K562 (cell line): ENCODE data around the gene KNDC1. TPM values are rescaled to one million over a fixed set of nuclear protein-coding genes. Genes with fewer than 3 reads are reported as not detected.

ENCODE experiments used
- ATAC-seq: fragments of 200-7000 bp; cut with Tn5 transposase; 3 replicates; pipeline ENCODE4 v1.9.1; 2020; ENCODE audit warnings: moderate library complexity
- BruUV-seq: library from RNA; stranded (reverse); fragments of 400-500 nt; replicated peaks from 2 replicates; lab custom pipeline; 2021; lab: Mats Ljungman, UMichigan
- CTCF ChIA-PET: fragments of 300-600 bp; formaldehyde crosslinking; extraction: SDS; loops from one replicate; lab custom pipeline; 2021; ENCODE audit warnings: low intra/inter-chr PET ratio; lab: Yijun Ruan, JAX
- POLR2A ChIA-PET: fragments of 300-600, 350-650 bp; sonication (Branson Sonifier 250); formaldehyde crosslinking; extraction: SDS; loops from one replicate; lab custom pipeline; 2021; ENCODE audit warnings: antibody characterized with exemption, inconsistent platforms; lab: Yijun Ruan, JAX
- DNase-seq, 4 experiments: peaks; one replicate each; pipeline versions ENCODE4 v3.0.0 to v3.0.0-alpha.2; 2011 to 2018; ENCODE audit warnings: low spot score in 3 of 4, mixed read lengths in 3 of 4; ENCODE audit errors: extremely low read depth in 1 of 4
- FAIRE-seq: peaks from 2 replicates; lab custom pipeline; 2011; peaks lifted over from hg19 to GRCh38; lab: Jason Lieb, UNC
- H2AFZ ChIP-seq: 2 replicates; pipeline ENCODE4 v1.6.0; 2011; ENCODE audit warnings: low read depth, low read length, control low read depth, inconsistent platforms
- H3K27ac ChIP-seq: fragments of 200-600 bp; 3 replicates; pipeline ENCODE4 v1.8.0; 2011; ENCODE audit warnings: low read depth, mild to moderate bottlenecking, control low read depth, inconsistent platforms, low read length, moderate library complexity, mixed read lengths; ENCODE audit errors: extremely low read depth
- H3K27me3 ChIP-seq, 2 experiments: fragments of 300-600 bp in 1 of 2; 2 replicates in 1 of 2; 3 replicates in 1 of 2; pipeline versions ENCODE4 v1.6.0 to v1.8.0; 2011; ENCODE audit warnings: inconsistent platforms in 2 of 2, low read length in 2 of 2, mild to moderate bottlenecking in 1 of 2, mixed read lengths in 1 of 2, moderate library complexity in 1 of 2; ENCODE audit not compliant: control insufficient read depth in 2 of 2, insufficient read depth in 2 of 2
- H3K36me3 ChIP-seq: fragments of 300-600 bp; 3 replicates; pipeline ENCODE4 v1.8.0; 2011; ENCODE audit warnings: mild to moderate bottlenecking, low read length, inconsistent platforms; ENCODE audit not compliant: control insufficient read depth, insufficient read depth
- H3K4me1 ChIP-seq, 2 experiments: fragments of 200-600 bp in 1 of 2; replicated peaks in 1 of 2; 2 replicates in 1 of 2; 3 replicates in 1 of 2; pipeline versions ENCODE4 v1.5.1 to v1.8.0; 2011; ENCODE audit warnings: inconsistent platforms in 2 of 2, low read length in 2 of 2, mild to moderate bottlenecking in 1 of 2, mixed read lengths in 1 of 2, moderate library complexity in 1 of 2; ENCODE audit not compliant: control insufficient read depth in 2 of 2, insufficient read depth in 2 of 2
- H3K4me2 ChIP-seq: 2 replicates; pipeline ENCODE4 v1.6.1; 2011; ENCODE audit warnings: low read length, control low read depth, inconsistent platforms, mixed read lengths; ENCODE audit not compliant: insufficient read depth
- H3K4me3 ChIP-seq: fragments of 200-600 bp; sonication (generic), shearing (Covaris generic); 2 replicates; pipeline ENCODE4 v1.5.1; 2016; ENCODE audit warnings: control low read depth, inconsistent platforms
- H3K79me2 ChIP-seq: fragments of 200-600 bp; 3 replicates; pipeline ENCODE4 v1.8.0; 2011; ENCODE audit warnings: low read length, inconsistent platforms; ENCODE audit not compliant: control insufficient read depth, insufficient read depth
- H3K9ac ChIP-seq, 2 experiments: 2 replicates each; pipeline versions ENCODE4 v1.6.0 to v1.6.1; 2011; ENCODE audit warnings: low read depth in 2 of 2, low read length in 2 of 2, control low read depth in 1 of 2, inconsistent platforms in 1 of 2, mild to moderate bottlenecking in 1 of 2, mixed read lengths in 1 of 2; ENCODE audit not compliant: insufficient read depth in 1 of 2
- H3K9me1 ChIP-seq: one replicate; pipeline ENCODE4 v1.6.0; 2011; ENCODE audit warnings: inconsistent platforms, mild to moderate bottlenecking, low read length, moderate library complexity; ENCODE audit not compliant: control insufficient read depth, insufficient read depth
- H3K9me3 ChIP-seq: replicated peaks from 2 replicates; pipeline ENCODE4 v1.5.1; 2011; ENCODE audit warnings: low read depth, low read length, inconsistent platforms; ENCODE audit not compliant: control insufficient read depth, insufficient read depth
- H4K20me1 ChIP-seq: replicated peaks from 2 replicates; pipeline ENCODE4 v1.6.1; 2011; ENCODE audit warnings: low read length, inconsistent platforms, mixed read lengths; ENCODE audit not compliant: control insufficient read depth, insufficient read depth
- ADNP ChIP-seq: fragments of 200-800 bp; sonication (Bioruptor generic); IDR thresholded peaks from 2 replicates; pipeline ENCODE4 v1.6.1; 2016; ENCODE audit warnings: missing genetic modification characterization, missing compliant biosample characterization
- CREB1 ChIP-seq, 2 experiments: sonication (generic) in 1 of 2; formaldehyde crosslinking in 1 of 2; IDR thresholded peaks; 2 replicates each; pipeline versions ENCODE4 v1.6.1 to v1.8.0; 2012 to 2022; ENCODE audit warnings: inconsistent platforms in 1 of 2, mild to moderate bottlenecking in 1 of 2, missing genetic modification reagents in 1 of 2, moderate library complexity in 1 of 2
- DACH1 ChIP-seq: fragments of 450-650 bp; IDR thresholded peaks from 2 replicates; pipeline ENCODE4 v1.6.1; 2018; ENCODE audit not compliant: partially characterized antibody
- DDX20 ChIP-seq: fragments of 450-650 bp; IDR thresholded peaks from 2 replicates; pipeline ENCODE4 v1.6.1; 2016; ENCODE audit warnings: missing genetic modification characterization, low read depth, mild to moderate bottlenecking, missing compliant biosample characterization, moderate library complexity
- DEAF1 ChIP-seq: fragments of 450-650 bp; formaldehyde crosslinking; IDR thresholded peaks from 2 replicates; pipeline ENCODE4 v1.4.0; 2020; ENCODE audit warnings: mild to moderate bottlenecking, moderate library complexity
- EHMT2 ChIP-seq: fragments of 450-650 bp; IDR thresholded peaks from 2 replicates; pipeline ENCODE4 v1.6.1; 2018; ENCODE audit warnings: antibody characterized with exemption
- LEF1 ChIP-seq: fragments of 450-650 bp; IDR thresholded peaks from 2 replicates; pipeline ENCODE4 v1.6.1; 2016; ENCODE audit warnings: mild to moderate bottlenecking
- PHF21A ChIP-seq: fragments of 450-650 bp; IDR thresholded peaks from 2 replicates; pipeline ENCODE4 v1.6.1; 2017; ENCODE audit warnings: low read depth, borderline replicate concordance
- PTBP1 ChIP-seq: fragments of 200-400 bp; formaldehyde crosslinking; IDR thresholded peaks from 2 replicates; pipeline ENCODE4 v1.6.1; 2017; ENCODE audit warnings: low read depth, low read length
- RBM17 ChIP-seq: fragments of 200-400 bp; formaldehyde crosslinking; IDR thresholded peaks from 2 replicates; pipeline ENCODE4 v1.6.1; 2017; ENCODE audit warnings: low read depth, mild to moderate bottlenecking, low read length, borderline replicate concordance
- RBM34 ChIP-seq: fragments of 200-400 bp; formaldehyde crosslinking; IDR thresholded peaks from 2 replicates; pipeline ENCODE4 v1.6.1; 2018; ENCODE audit warnings: low read length, borderline replicate concordance; ENCODE audit not compliant: insufficient read depth
- TSC22D4 ChIP-seq: fragments of 450-650 bp; IDR thresholded peaks from 2 replicates; pipeline ENCODE4 v1.6.1; 2016; ENCODE audit warnings: missing genetic modification characterization, missing biosample characterization, control low read depth
- ZBTB17 ChIP-seq: fragments of 450-650 bp; formaldehyde crosslinking; IDR thresholded peaks from 2 replicates; pipeline ENCODE4 v1.4.0; 2020; ENCODE audit warnings: mild to moderate bottlenecking
- WGBS: fragments of 100-300 bp; shearing (Covaris generic); methylation state at CpG from one replicate; pipeline ENCODE4 v1.1.6; 2016; ENCODE audit warnings: low coverage, mixed read lengths; ENCODE audit not compliant: insufficient coverage; ENCODE audit errors: missing lambda C conversion rate; 5-methylcytosine and 5-hydroxymethylcytosine counted together
- in situ Hi-C: fragments of 300-500 bp; cut with MboI; formaldehyde crosslinking; loops from 4 replicates; pipeline ENCODE4 v1.15.0; 2018; ENCODE audit warnings: inconsistent platforms, mixed read lengths
- intact Hi-C: fragments of 100-400 bp; cut with micrococcal nuclease; formaldehyde crosslinking; loops from 2 replicates; pipeline ENCODE4 v1.14.2; 2022
- polyA plus RNA-seq, 8 experiments: library from polyadenylated mRNA; depleted of rRNA in 4 of 8; stranded (reverse) in 5 of 8; unstranded in 3 of 8; fragments of >200 nt; fragmentation: Nextera tagmentation in 2 of 8; fragmentation: Illumina TruSeq in 1 of 8; extraction: Ambion mirVana in 2 of 8; extraction: Trizol in 1 of 8; gene quantifications; 2 replicates each; pipeline versions ENCODE4 v1.2.1 to v1.2.3, GENCODE V29; 2011 to 2014; ENCODE audit warnings: inconsistent platforms in 1 of 8, missing spikeins in 1 of 8
- total RNA-seq, 7 experiments: library from RNA; depleted of rRNA in 6 of 7; stranded (reverse); fragments of >200 nt in 6 of 7; fragmentation: Illumina TruSeq in 2 of 7; extraction: Trizol in 2 of 7; gene quantifications; 2 replicates each; pipeline versions ENCODE4 v1.2.1 to v1.2.3, GENCODE V29; 2011 to 2021; ENCODE audit warnings: low replicate concordance in 1 of 7

Gene KNDC1
- total and polyA plus RNA-seq, 9 of the 15 experiments (the other 6 are each of a cell fraction or from before 2014, with no cell fraction given), result 0.07 to 0.26 (median 0.11) TPM; not detected in 6

GRCh38 chr10:133217800-133218589 is 58.0 kb downstream of the KNDC1 start:
- Histone ChIP-seq H2AFZ (no peak overlapping the region), H3K9ac (no peak overlapping the region), H3K4me1 (peaks cover 0 to 50% of the 10 kb centered on the region in 2 experiments; a peak in 2 of 5 replicates), H3K27ac (no peak overlapping the region), H3K4me2 (no peak overlapping the region)
- no TSS peak for BruUV-seq
- DNase-seq (no peak), ATAC-seq (no peak)
- intact Hi-C loops, result no loop called here
- TF ChIP-seq PTBP1 (no peak), ADNP (tag) (peak; percentile 86)
- TF ChIP-seq, all 486 proteins: peak for 1
- Histone ChIP-seq H3K9me1 (no peaks in the 10 kb centered on the region), H3K36me3 (no peaks in the 10 kb centered on the region), H3K79me2 (no peaks in the 10 kb centered on the region), H3K27me3 (peaks cover 5 to 45% of the 10 kb centered on the region in 2 experiments), H3K9me3 (no peaks in the 10 kb centered on the region), H4K20me1 (no peaks in the 10 kb centered on the region), H3K4me3 (no peak overlapping the region)
- in situ Hi-C loops, result no loop called here
- POLR2A ChIA-PET, result interaction anchor here (0.6 to 1.3 kb wide), 3 partner anchors 17 to 61 kb away, joined by 3 to 4 read pairs (median 3); no protein-coding TSS in a partner anchor
- CTCF ChIA-PET, result no interaction called here
- WGBS, result 37% methylated on average over 15 of the region's 25 CpGs
- FAIRE-seq, result no peak

GRCh38 chr10:133218891-133219290 is 58.9 kb downstream of the KNDC1 start:
- H3K9me3 ChIP-seq, result no peaks in the 10 kb centered on the region
- H4K20me1 ChIP-seq, result no peaks in the 10 kb centered on the region
- CTCF ChIA-PET, result no interaction called here
- intact Hi-C loops, result no loop called here
- H3K9ac ChIP-seq, result no peak overlapping the region; a peak in 1 of 4 replicates
- H3K79me2 ChIP-seq, result no peaks in the 10 kb centered on the region
- no peak overlapping the region for H3K4me2 ChIP-seq
- H3K4me1 ChIP-seq, result peaks cover 0 to 48% of the 10 kb centered on the region in 2 experiments; a peak in 2 of 5 replicates
- H3K36me3 ChIP-seq, result no peaks in the 10 kb centered on the region
- H3K9me1 ChIP-seq, result no peaks in the 10 kb centered on the region
- POLR2A ChIA-PET, result interaction anchor here (0.6 kb wide), 2 partner anchors 33 to 56 kb away, joined by 3 read pairs; no protein-coding TSS in a partner anchor
- H2AFZ ChIP-seq, result no peak overlapping the region
- H3K4me3 ChIP-seq, result no peak overlapping the region
- DNase-seq, result no peak
- in situ Hi-C loops, result no loop called here
- no peak overlapping the region for H3K27ac ChIP-seq
- no TSS peak for BruUV-seq
- no peak for ATAC-seq
- peaks cover 5 to 42% of the 10 kb centered on the region in 2 experiments for H3K27me3 ChIP-seq
- FAIRE-seq, result no peak
- 12% methylated on average over 11 of the region's 20 CpGs for WGBS
- TF ChIP-seq DACH1, result no peak
- no peak for TF ChIP-seq ZBTB17 (CRISPR knock-in tag)
- no peak for TF ChIP-seq LEF1
- no peak for TF ChIP-seq DEAF1 (CRISPR knock-in tag)
- no peak for TF ChIP-seq PHF21A
- TF ChIP-seq DDX20 (tag), result no peak
- no peak for TF ChIP-seq EHMT2
- no peak for TF ChIP-seq RBM17
- TF ChIP-seq TSC22D4 (tag), result no peak
- TF ChIP-seq RBM34, result no peak
- no peak for TF ChIP-seq CREB1 (IDR thresholded peaks at IDR 0.05)
- no peak for TF ChIP-seq CREB1 (CRISPR knock-in tag; IDR thresholded peaks at IDR 0.05)
